Measurements from ENCODE around the gene LTO1.

LTO1 gene

GRCh38 chr11:69707176-69707575 lies 32.0 kb upstream of the LTO1 start:
- Histone ChIP-seq H3K9ac (ENCODE audit: low read length) (no peak overlapping the region), H3K4me1 (ENCODE audit: control insufficient read depth, insufficient read depth, low read length) (peaks cover 41% of the 10 kb centered on the region), H3K4me3 (ENCODE audit: low read depth, low read length) (no peak overlapping the region), H3K27me3 (ENCODE audit: control insufficient read depth, insufficient read depth, low read length) (peaks cover 33% of the 10 kb centered on the region), H3K9me3 (ENCODE audit: control insufficient read depth, insufficient read depth, low read depth, low read length) (no peaks in the 10 kb centered on the region), H3K36me3 (ENCODE audit: control insufficient read depth, insufficient read depth, low read length) (no peaks in the 10 kb centered on the region), H3K27ac (ENCODE audit: low read depth, low read length) (no peak overlapping the region)

GRCh38 chr11:69705901-69706787 lies 31.0 kb upstream of the LTO1 start:
- no peaks in the 10 kb centered on the region for H3K9me3 ChIP-seq (ENCODE audit: control insufficient read depth, insufficient read depth, low read depth, low read length)
- no peak overlapping the region for H3K4me3 ChIP-seq (ENCODE audit: low read depth, low read length)
- no peak overlapping the region for H3K9ac ChIP-seq (ENCODE audit: low read length)
- no peaks in the 10 kb centered on the region for H3K36me3 ChIP-seq (ENCODE audit: control insufficient read depth, insufficient read depth, low read length)
- peaks cover 43% of the 10 kb centered on the region for H3K4me1 ChIP-seq (ENCODE audit: control insufficient read depth, insufficient read depth, low read length)
- no peak overlapping the region for H3K27ac ChIP-seq (ENCODE audit: low read depth, low read length)
- H3K27me3 ChIP-seq (ENCODE audit: control insufficient read depth, insufficient read depth, low read length): peaks cover 33% of the 10 kb centered on the region

GRCh38 chr11:69705351-69705811 lies 30.2 kb upstream of the LTO1 start:
- Histone ChIP-seq H3K9ac (ENCODE audit: low read length) (no peak overlapping the region), H3K4me3 (ENCODE audit: low read depth, low read length) (peak overlapping the region; percentile 80), H3K36me3 (ENCODE audit: control insufficient read depth, insufficient read depth, low read length) (no peaks in the 10 kb centered on the region), H3K27me3 (ENCODE audit: control insufficient read depth, insufficient read depth, low read length) (peaks cover 33% of the 10 kb centered on the region), H3K27ac (ENCODE audit: low read depth, low read length) (no peak overlapping the region), H3K4me1 (ENCODE audit: control insufficient read depth, insufficient read depth, low read length) (peaks cover 51% of the 10 kb centered on the region), H3K9me3 (ENCODE audit: control insufficient read depth, insufficient read depth, low read depth, low read length) (no peaks in the 10 kb centered on the region)

- Histone ChIP-seq H3K9ac (ENCODE audit: low read length) (peak overlapping the region; percentile 69), H3K9me3 (ENCODE audit: control insufficient read depth, insufficient read depth, low read depth, low read length) (no peaks in the 10 kb centered on the region), H3K36me3 (ENCODE audit: control insufficient read depth, insufficient read depth, low read length) (peaks cover 3% of the 10 kb centered on the region; the same call in 1 of the 2 replicates), H3K27ac (ENCODE audit: low read depth, low read length) (peak overlapping the region; percentile 70; the same call in 1 of the 2 replicates), H3K4me3 (ENCODE audit: low read depth, low read length) (peak overlapping the region; percentile 80), H3K4me1 (ENCODE audit: control insufficient read depth, insufficient read depth, low read length) (peaks cover 56% of the 10 kb centered on the region), H3K27me3 (ENCODE audit: control insufficient read depth, insufficient read depth, low read length) (peaks cover 33% of the 10 kb centered on the region)
Observed at GRCh38 chr11:69704508-69705253, 29.5 kb upstream of the LTO1 start.

- Histone ChIP-seq H3K36me3 (ENCODE audit: control insufficient read depth, insufficient read depth, low read length) (peaks cover 8% of the 10 kb centered on the region), H3K9me3 (ENCODE audit: control insufficient read depth, insufficient read depth, low read depth, low read length) (no peaks in the 10 kb centered on the region), H3K9ac (ENCODE audit: low read length) (peak within 1 kb of the TSS; percentile 92), H3K4me3 (ENCODE audit: low read depth, low read length) (peak within 1 kb of the TSS; percentile 80), H3K27ac (ENCODE audit: low read depth, low read length) (peak within 1 kb of the TSS; percentile 97; the same call in 1 of the 2 replicates), H3K4me1 (ENCODE audit: control insufficient read depth, insufficient read depth, low read length) (peaks cover 55% of the 10 kb centered on the region), H3K27me3 (ENCODE audit: control insufficient read depth, insufficient read depth, low read length) (peaks cover 33% of the 10 kb centered on the region)
Observed at GRCh38 chr11:69703768-69704507, 28.8 kb upstream of the LTO1 start, which contains the start of gene FGF19. FGF19 (minus strand) TSS chr11:69704022; CDS start chr11:69703876, 146 bp downstream.

GRCh38 chr11:69703453-69703767 lies 28.3 kb upstream of the LTO1 start:
- H3K4me1 ChIP-seq (ENCODE audit: control insufficient read depth, insufficient read depth, low read length): peaks cover 51% of the 10 kb centered on the region

GRCh38 chr11:69702769-69703452 lies 27.8 kb upstream of the LTO1 start:
- Histone ChIP-seq H3K27me3 (ENCODE audit: control insufficient read depth, insufficient read depth, low read length) (peaks cover 33% of the 10 kb centered on the region), H3K27ac (ENCODE audit: low read depth, low read length) (peak overlapping the region; percentile 97; the same call in 1 of the 2 replicates), H3K36me3 (ENCODE audit: control insufficient read depth, insufficient read depth, low read length) (peaks cover 16% of the 10 kb centered on the region), H3K9ac (ENCODE audit: low read length) (peak overlapping the region; percentile 92), H3K4me1 (ENCODE audit: control insufficient read depth, insufficient read depth, low read length) (peaks cover 51% of the 10 kb centered on the region), H3K4me3 (ENCODE audit: low read depth, low read length) (peak overlapping the region; percentile 80), H3K9me3 (ENCODE audit: control insufficient read depth, insufficient read depth, low read depth, low read length) (no peaks in the 10 kb centered on the region)

More at GRCh38 chr11:69703453-69703767, 28.3 kb upstream of the LTO1 start:
- H3K27me3 ChIP-seq (ENCODE audit: control insufficient read depth, insufficient read depth, low read length): peaks cover 33% of the 10 kb centered on the region
- H3K4me3 ChIP-seq (ENCODE audit: low read depth, low read length): peak overlapping the region; percentile 80
- peak overlapping the region; percentile 97; the same call in 1 of the 2 replicates for H3K27ac ChIP-seq (ENCODE audit: low read depth, low read length)
- no peaks in the 10 kb centered on the region for H3K9me3 ChIP-seq (ENCODE audit: control insufficient read depth, insufficient read depth, low read depth, low read length)
- H3K36me3 ChIP-seq (ENCODE audit: control insufficient read depth, insufficient read depth, low read length): peaks cover 13% of the 10 kb centered on the region
- H3K9ac ChIP-seq (ENCODE audit: low read length): peak overlapping the region; percentile 92

- H3K4me3 ChIP-seq (ENCODE audit: low read depth, low read length): peak overlapping the region; percentile 80
- H3K4me1 ChIP-seq (ENCODE audit: control insufficient read depth, insufficient read depth, low read length): peaks cover 52% of the 10 kb centered on the region
- no peaks in the 10 kb centered on the region for H3K9me3 ChIP-seq (ENCODE audit: control insufficient read depth, insufficient read depth, low read depth, low read length)
- peaks cover 16% of the 10 kb centered on the region for H3K36me3 ChIP-seq (ENCODE audit: control insufficient read depth, insufficient read depth, low read length)
- peaks cover 33% of the 10 kb centered on the region for H3K27me3 ChIP-seq (ENCODE audit: control insufficient read depth, insufficient read depth, low read length)
- peak overlapping the region; percentile 97 for H3K27ac ChIP-seq (ENCODE audit: low read depth, low read length)
- H3K9ac ChIP-seq (ENCODE audit: low read length): peak overlapping the region; percentile 92
Observed at GRCh38 chr11:69702239-69702691, 27.1 kb upstream of the LTO1 start.

- H3K36me3 ChIP-seq (ENCODE audit: control insufficient read depth, insufficient read depth, low read length): peaks cover 16% of the 10 kb centered on the region
- H3K27ac ChIP-seq (ENCODE audit: low read depth, low read length): peak overlapping the region; percentile 75; the same call in 1 of the 2 replicates
- peaks cover 22% of the 10 kb centered on the region for H3K27me3 ChIP-seq (ENCODE audit: control insufficient read depth, insufficient read depth, low read length)
- H3K9me3 ChIP-seq (ENCODE audit: control insufficient read depth, insufficient read depth, low read depth, low read length): no peaks in the 10 kb centered on the region
- H3K4me1 ChIP-seq (ENCODE audit: control insufficient read depth, insufficient read depth, low read length): peaks cover 41% of the 10 kb centered on the region
- H3K4me3 ChIP-seq (ENCODE audit: low read depth, low read length): peak overlapping the region; percentile 42
- peak overlapping the region; percentile 54 for H3K9ac ChIP-seq (ENCODE audit: low read length)
Observed at GRCh38 chr11:69700278-69701140, 25.4 kb upstream of the LTO1 start.

All from HUES6 (cell line).